ENCODE data around the gene FAM76B. TPM values are rescaled to one million over a fixed set of nuclear protein-coding genes. Genes with fewer than 3 reads are reported as not detected.

FAM76B gene
- 52.8 TPM for total RNA-seq (2013)
- 10 to 100 TPM in 1 of 3 donors, 1 to 10 TPM in 2; 7.8 to 46.6 (median 8.2) TPM for polyA plus RNA-seq
- polyA minus RNA-seq = 14.5 and 23.6 TPM in 2 replicates
- total RNA-seq = 31.0 to 75.2 (median 56.9) reads per million in 11 experiments

GRCh38 chr11:95789506-95790122 is at the start of gene FAM76B:
Gene FAM76B, minus strand, starts transcription at chr11:95789782. Its CDS starts 304 bp downstream, at chr11:95789478.
- no peaks in the 10 kb centered on the region for H3K27me3 ChIP-seq (ENCODE audit: control insufficient read depth in 2 of 2, insufficient read depth in 2 of 2, low read length in 2 of 2)
- peak within 1 kb of the TSS; percentile 99 for H2AFZ ChIP-seq (ENCODE audit: insufficient read depth, low read depth, low read length, poor library complexity, severe bottlenecking)
- Mint-ChIP-seq H3K9me3 (peaks cover 0 to 1% (median 0%) of the 10 kb centered on the region in 7 donors), H3K27ac (peak within 1 kb of the TSS; percentile 100), H3K36me3 (peaks cover 26 to 28% of the 10 kb centered on the region in 2 donors), H3K4me3 (peak within 1 kb of the TSS; percentile 99), H3K4me1 (peaks cover 27% of the 10 kb centered on the region), H3K27me3 (ENCODE audit: low read depth in 3 of 3) (no peaks in the 10 kb centered on the region)
- WGBS (ENCODE audit: insufficient coverage) = under 1% methylated on average over 53 of the region's 62 CpGs
- peaks cover 88% of the 10 kb centered on the region for H3K79me2 ChIP-seq (ENCODE audit: insufficient read depth, low read length)
- peaks cover 16 to 28% of the 10 kb centered on the region in 2 donors for H3K4me1 ChIP-seq (ENCODE audit: control insufficient read depth in 1 of 2, insufficient read depth in 2 of 2, low read length in 2 of 2)
- intact Hi-C loops (cut with micrococcal nuclease) = loop anchor here (2.0 to 10.0 kb wide), 3 partner anchors 555 to 817 kb away; partner anchors contain the start of genes CWC15 (in 2 of the 2), KDM4D (in 2 of the 2), JRKL (in 1 of the 2) and SESN3 (in 1 of the 2)
- peak within 1 kb of the TSS; percentile 59 to 97 (median 77) for H3K4me3 ChIP-seq (replicated peaks in 1 of 3; ENCODE audit: low read depth in 2 of 3, low read length in 3 of 3)
- H4K20me1 ChIP-seq (ENCODE audit: insufficient read depth, low read length) = no peaks in the 10 kb centered on the region
- H3K36me3 ChIP-seq (replicated peaks in 1 of 2; ENCODE audit: control insufficient read depth in 1 of 2, insufficient read depth in 2 of 2, low read length in 2 of 2) = peaks cover 27 to 35% of the 10 kb centered on the region in 2 donors
- no peaks in the 10 kb centered on the region for H3K9me3 ChIP-seq (replicated peaks in 1 of 2; ENCODE audit: control insufficient read depth in 1 of 2, insufficient read depth in 1 of 2, low read length in 2 of 2)
- H3K4me2 ChIP-seq (replicated peaks; ENCODE audit: extremely low read depth, low read length, poor library complexity, severe bottlenecking) = peak within 1 kb of the TSS; percentile 94
- TF ChIP-seq CTCF (IDR thresholded peaks at IDR 0.05) = no peak
- DNase-seq = peak; percentile 98 to 99 (median 99)
- peak within 1 kb of the TSS; percentile 98 to 99 for H3K27ac ChIP-seq (ENCODE audit: low read depth in 1 of 2, low read length in 2 of 2)
- H3K9ac ChIP-seq (ENCODE audit: insufficient read depth, low read length, poor library complexity, severe bottlenecking) = peak within 1 kb of the TSS; percentile 95

GRCh38 chr11:95835768-95836488 is 46.3 kb upstream of the FAM76B start:
- H3K27me3 Mint-ChIP-seq (ENCODE audit: low read depth in 3 of 3) = no peaks in the 10 kb centered on the region
- H3K4me3 Mint-ChIP-seq = no peak overlapping the region
- peaks cover 44 to 49% of the 10 kb centered on the region in 2 donors for H3K36me3 Mint-ChIP-seq
- intact Hi-C loops (cut with micrococcal nuclease) = loop anchor here (10.0 kb wide), 2 partner anchors 559 to 589 kb away; partner anchors contain the start of gene JRKL (in 2 of the 2)
- H3K9ac ChIP-seq (ENCODE audit: insufficient read depth, low read length, poor library complexity, severe bottlenecking) = no peak overlapping the region
- no peaks in the 10 kb centered on the region for H3K9me3 Mint-ChIP-seq
- DNase-seq = peak; percentile 23 to 55 (median 50)
- H3K27ac ChIP-seq (ENCODE audit: low read depth in 1 of 2, low read length in 2 of 2) = no peak overlapping the region
- no peaks in the 10 kb centered on the region for H3K79me2 ChIP-seq (ENCODE audit: insufficient read depth, low read length)
- H3K4me1 ChIP-seq (ENCODE audit: control insufficient read depth in 1 of 2, insufficient read depth in 2 of 2, low read length in 2 of 2) = no peaks in the 10 kb centered on the region
- H3K4me3 ChIP-seq (replicated peaks in 1 of 3; ENCODE audit: low read depth in 2 of 3, low read length in 3 of 3) = no peak overlapping the region
- H3K27ac Mint-ChIP-seq = no peak overlapping the region
- H2AFZ ChIP-seq (ENCODE audit: insufficient read depth, low read depth, low read length, poor library complexity, severe bottlenecking) = no peak overlapping the region
- peak; percentile 92 for TF ChIP-seq CTCF (IDR thresholded peaks at IDR 0.05)
- H4K20me1 ChIP-seq (ENCODE audit: insufficient read depth, low read length) = no peaks in the 10 kb centered on the region
- peaks cover 42 to 92% of the 10 kb centered on the region in 2 donors for H3K36me3 ChIP-seq (replicated peaks in 1 of 2; ENCODE audit: control insufficient read depth in 1 of 2, insufficient read depth in 2 of 2, low read length in 2 of 2)
- no peaks in the 10 kb centered on the region for H3K4me1 Mint-ChIP-seq
- H3K27me3 ChIP-seq (ENCODE audit: control insufficient read depth in 2 of 2, insufficient read depth in 2 of 2, low read length in 2 of 2) = no peaks in the 10 kb centered on the region
- no CpG with 5 or more reads among the region's 3 CpGs for WGBS (ENCODE audit: insufficient coverage)
- no peak overlapping the region for H3K4me2 ChIP-seq (replicated peaks; ENCODE audit: extremely low read depth, low read length, poor library complexity, severe bottlenecking)
- no peaks in the 10 kb centered on the region for H3K9me3 ChIP-seq (replicated peaks in 1 of 2; ENCODE audit: control insufficient read depth in 1 of 2, insufficient read depth in 1 of 2, low read length in 2 of 2)
